HG03521 (cell line): ENCODE results near the gene PLXNB2.
A peak's percentile ranks its signal among the peaks of the same experiment; 100 is the strongest.
"Not testable (repeated sequence)": the region's sequence is repeated elsewhere in the genome, so short reads cannot be mapped to it uniquely, and the experiment has no call there.

ENCODE experiments used
- ATAC-seq: cut with Tn5 transposase; IDR thresholded peaks from one replicate; pipeline ENCODE4 v1.9.1; 2021; ENCODE audit warnings: mild to moderate bottlenecking, moderate library complexity; ENCODE audit not compliant: unreplicated experiment

The PLXNB2 gene

GRCh38 chr22:50282361-50283155 is 24.9 kb downstream of the PLXNB2 start:
- ATAC-seq, result no peak

GRCh38 chr22:50281957-50282356 is 25.5 kb downstream of the PLXNB2 start:
- no peak for ATAC-seq

GRCh38 chr22:50281384-50281760 is 26.1 kb downstream of the PLXNB2 start:
- ATAC-seq, result no peak

- no peak for ATAC-seq
Observed at GRCh38 chr22:50280708-50281383, 26.6 kb downstream of the PLXNB2 start.

GRCh38 chr22:50280022-50280707 is 27.3 kb downstream of the PLXNB2 start:
- ATAC-seq, result no peak

GRCh38 chr22:50278956-50279619 is 28.4 kb downstream of the PLXNB2 start:
- ATAC-seq, result no peak

- no peak for ATAC-seq
Observed at GRCh38 chr22:50278461-50278860, 29.0 kb downstream of the PLXNB2 start.

GRCh38 chr22:50277761-50278160 is 29.7 kb downstream of the PLXNB2 start:
- no peak for ATAC-seq

GRCh38 chr22:50276143-50276542 is 31.3 kb downstream of the PLXNB2 start:
- ATAC-seq, result peak; percentile 55

GRCh38 chr22:50275181-50276055 is 32.0 kb downstream of the PLXNB2 start:
- no peak for ATAC-seq

- no peak for ATAC-seq
Observed at GRCh38 chr22:50274771-50275170, 32.7 kb downstream of the PLXNB2 start.

GRCh38 chr22:50274311-50274710 is 33.1 kb downstream of the PLXNB2 start:
- no peak for ATAC-seq

GRCh38 chr22:50273781-50274180 is 33.7 kb downstream of the PLXNB2 start:
- ATAC-seq, result not testable (repeated sequence)

- ATAC-seq, result not testable (repeated sequence)
Observed at GRCh38 chr22:50273352-50273751, 34.1 kb downstream of the PLXNB2 start.

- ATAC-seq, result no peak
Observed at GRCh38 chr22:50272044-50272802, 35.2 kb downstream of the PLXNB2 start.

- no peak for ATAC-seq
Observed at GRCh38 chr22:50271519-50271970, 35.9 kb downstream of the PLXNB2 start.

- ATAC-seq, result peak; percentile 34
Observed at GRCh38 chr22:50270666-50271394, 36.6 kb downstream of the PLXNB2 start.

GRCh38 chr22:50269970-50270665 is 37.3 kb downstream of the PLXNB2 start, which contains the start of gene MAPK11:
Gene MAPK11, minus strand, starts transcription at chr22:50270380. Its CDS starts 88 bp downstream, at chr22:50270292.
- peak; percentile 30 for ATAC-seq
